Stimulated activated naive CD8-positive, alpha-beta T cell treated with anti-CD3 and anti-CD28 coated beads, Interleukin-15, amount 100 ng/mL, for 72 hours (primary cell): Measurements from ENCODE around the gene CTBP2.

Source experiments
- ATAC-seq: fragments of 150-1000 bp; cut with Tn5 transposase; 2 replicates; pipeline ENCODE4 v1.10.0; 2021; ENCODE audit warnings: mild to moderate bottlenecking, moderate library complexity
- DNase-seq, 2 donors: peaks; one replicate each; pipeline ENCODE4 v3.0.0; 2021 to 2022
- H3K27ac Mint-ChIP-seq, 2 donors: one replicate each; pipeline ENCODE4 v1.8.0; 2022; ENCODE audit warnings: mild to moderate bottlenecking in 2 of 2, mixed read lengths in 2 of 2, moderate library complexity in 2 of 2
- H3K27me3 Mint-ChIP-seq: one replicate; pipeline ENCODE4 v1.8.0; 2022; ENCODE audit warnings: mixed read lengths
- H3K4me1 Mint-ChIP-seq: one replicate; pipeline ENCODE4 v1.8.0; 2022; ENCODE audit warnings: mild to moderate bottlenecking, mixed read lengths
- H3K4me3 Mint-ChIP-seq, 2 donors: one replicate each; pipeline ENCODE4 v1.8.0; 2022; ENCODE audit warnings: mild to moderate bottlenecking in 2 of 2, mixed read lengths in 2 of 2, moderate library complexity in 1 of 2
- H3K9me3 Mint-ChIP-seq, 2 donors: one replicate each; pipeline ENCODE4 v1.8.0; 2022; ENCODE audit warnings: mixed read lengths in 2 of 2

The CTBP2 gene

DNA sequence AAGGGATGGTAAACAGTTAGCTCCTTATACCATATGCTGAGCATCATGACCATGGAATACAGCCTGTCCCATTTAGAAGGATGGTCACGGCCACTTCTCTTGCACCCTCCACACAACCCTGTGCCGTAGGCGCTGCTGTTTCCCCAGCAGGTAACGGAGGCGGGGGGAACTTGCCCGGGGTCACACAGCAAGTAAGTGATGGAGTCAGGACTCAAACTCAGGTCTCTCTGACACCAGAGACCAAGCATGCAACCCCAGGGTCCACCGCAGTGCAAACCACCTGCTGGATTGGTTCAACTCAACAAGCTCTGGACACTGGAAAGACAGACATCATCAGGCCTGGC, 146.9 kb downstream of the CTBP2 start:
- ATAC-seq (no peak), DNase-seq (no peak)
- Mint-ChIP-seq H3K4me3 (no peak overlapping the region), H3K27ac (no peak overlapping the region), H3K27me3 (peaks cover 29% of the 10 kb centered on the region), H3K9me3 (no peaks in the 10 kb centered on the region), H3K4me1 (peaks cover 11% of the 10 kb centered on the region)

DNA sequence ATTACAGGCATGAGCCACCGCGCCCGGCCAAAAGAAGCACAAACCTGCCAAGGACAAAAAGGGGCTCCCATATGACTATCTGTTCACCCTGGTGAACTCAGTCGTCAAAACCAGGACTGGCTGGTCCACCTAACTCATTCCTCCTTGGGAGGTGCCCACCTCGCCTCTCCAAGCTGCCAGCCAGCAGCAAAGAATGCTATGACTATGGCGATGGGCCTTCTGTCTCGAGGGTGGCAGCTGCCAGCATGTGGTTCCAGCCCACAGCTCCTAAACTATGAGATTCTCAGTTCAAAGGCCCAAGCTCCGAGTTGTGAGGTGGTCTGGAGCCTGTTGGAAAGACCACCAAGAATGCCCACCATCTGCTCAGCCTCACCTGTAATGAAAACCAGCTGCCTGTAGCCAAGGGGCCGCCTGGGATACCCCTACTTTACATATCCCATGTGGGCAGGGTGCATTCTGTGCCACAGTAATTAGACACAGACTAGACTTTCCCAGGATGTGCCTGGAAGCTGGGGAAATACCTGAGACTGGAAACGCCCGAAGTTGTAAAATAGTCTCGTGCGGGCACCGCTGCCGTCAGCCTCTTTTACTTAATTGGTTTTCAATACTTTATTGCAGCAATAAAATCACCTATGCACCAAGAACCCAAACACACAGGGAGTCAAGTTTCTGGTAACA, 147.4 kb downstream of the CTBP2 start:
- Mint-ChIP-seq H3K4me3 (no peak overlapping the region), H3K9me3 (no peaks in the 10 kb centered on the region), H3K27ac (no peak overlapping the region), H3K4me1 (peaks cover 11% of the 10 kb centered on the region), H3K27me3 (peaks cover 29% of the 10 kb centered on the region)
- ATAC-seq (no peak), DNase-seq (no peak)

DNA sequence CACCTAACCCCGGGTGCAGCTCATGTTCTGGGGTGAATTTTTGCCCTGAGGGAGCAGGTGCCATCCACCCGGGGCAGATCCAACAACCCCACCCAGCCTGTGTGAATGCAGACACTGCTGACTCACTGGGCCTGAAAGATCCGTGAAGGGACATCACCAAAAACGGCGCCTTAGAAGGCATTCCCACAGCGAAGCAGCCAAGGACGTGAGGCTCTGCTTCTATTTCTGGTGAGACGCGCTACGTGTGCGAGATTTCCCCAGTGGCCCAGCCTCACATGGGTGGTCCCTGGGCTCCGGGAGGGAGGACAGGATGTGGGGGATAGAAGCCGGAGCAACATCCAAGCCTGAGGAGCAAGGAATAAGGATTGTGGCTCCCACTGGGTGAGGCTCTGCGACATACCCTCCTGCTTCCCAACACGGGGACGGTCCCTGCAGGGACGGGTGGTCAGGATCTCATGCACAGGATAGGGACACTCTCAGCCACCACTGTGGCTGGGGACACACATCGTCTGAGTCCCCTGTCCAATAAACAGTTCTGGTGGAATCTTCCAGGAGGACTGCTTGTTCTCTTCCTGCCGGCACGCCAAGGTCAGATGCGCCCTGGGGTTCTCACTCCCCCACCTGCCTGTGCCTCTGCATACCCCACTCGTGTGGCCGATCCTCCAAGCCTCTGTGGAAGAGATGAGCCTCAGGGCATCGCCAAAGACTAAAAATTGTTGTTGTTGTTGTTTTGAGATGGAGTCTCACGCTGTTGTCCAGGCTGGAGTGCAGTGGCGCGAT, 148.2 kb downstream of the CTBP2 start:
- H3K27ac Mint-ChIP-seq: no peak overlapping the region
- peaks cover 29% of the 10 kb centered on the region for H3K27me3 Mint-ChIP-seq
- H3K4me3 Mint-ChIP-seq: no peak overlapping the region
- DNase-seq: no peak
- H3K4me1 Mint-ChIP-seq: peaks cover 11% of the 10 kb centered on the region
- no peak for ATAC-seq
- no peaks in the 10 kb centered on the region for H3K9me3 Mint-ChIP-seq

DNA sequence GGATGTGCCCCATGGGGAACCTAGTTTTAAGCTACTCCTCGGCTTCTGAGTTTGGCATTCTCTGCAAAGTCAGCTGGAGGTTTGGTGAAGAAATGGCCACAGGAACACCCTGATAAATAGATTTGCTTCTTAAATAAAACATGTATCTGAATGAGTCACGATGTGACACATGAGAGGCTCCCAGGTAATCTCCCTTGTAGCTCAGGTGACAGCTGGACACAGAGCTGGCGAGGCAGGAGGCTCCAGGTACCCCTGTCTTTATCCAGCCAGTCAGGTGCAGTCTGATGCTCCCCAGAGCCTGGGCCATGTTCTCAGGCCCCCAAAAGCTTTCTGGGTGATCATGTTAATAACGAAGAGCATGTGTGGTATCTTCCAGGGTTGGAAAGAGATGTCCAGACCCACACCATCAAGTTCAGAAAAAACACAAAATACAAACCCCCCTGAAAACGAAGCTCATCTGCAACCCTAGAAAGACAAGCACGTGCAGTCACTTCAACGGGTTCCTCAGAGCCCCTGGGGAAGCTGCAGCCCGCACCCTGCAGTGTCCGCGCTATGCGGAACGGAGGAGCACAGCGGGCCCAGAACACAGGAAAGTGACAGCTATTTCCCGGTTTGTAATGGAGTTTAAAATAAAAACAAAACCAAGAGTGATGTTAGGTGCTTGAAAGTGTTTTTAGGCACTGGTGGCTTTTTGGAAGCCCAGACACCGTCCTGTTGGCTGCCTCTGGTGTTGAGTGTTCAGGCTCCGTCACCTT, 149.0 kb downstream of the CTBP2 start:
- peaks cover 11% of the 10 kb centered on the region for H3K4me1 Mint-ChIP-seq
- H3K9me3 Mint-ChIP-seq: no peaks in the 10 kb centered on the region
- H3K27me3 Mint-ChIP-seq: peaks cover 29% of the 10 kb centered on the region
- no peak overlapping the region for H3K4me3 Mint-ChIP-seq
- no peak overlapping the region for H3K27ac Mint-ChIP-seq
- ATAC-seq (no peak), DNase-seq (no peak)

DNA sequence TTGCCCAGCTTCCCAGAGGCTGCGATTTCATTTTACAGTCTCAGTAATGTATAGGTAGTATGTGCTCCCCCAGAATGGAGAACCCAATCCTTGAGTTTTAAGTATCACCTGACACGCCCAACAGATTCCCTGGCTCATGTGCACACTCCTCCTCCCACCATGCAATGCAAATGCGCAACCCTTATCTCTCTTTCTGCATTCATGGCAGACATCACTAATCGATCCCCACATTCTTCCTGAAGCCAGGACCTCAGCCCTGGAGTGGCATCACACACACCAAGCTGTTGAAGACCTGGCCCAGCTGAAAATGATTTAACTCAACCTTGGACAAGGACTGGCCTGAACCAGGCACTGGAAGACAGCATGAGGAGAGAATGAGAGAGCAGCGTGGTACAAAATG, 150.0 kb downstream of the CTBP2 start:
- Mint-ChIP-seq H3K4me3 (no peak overlapping the region), H3K27ac (no peak overlapping the region), H3K9me3 (no peaks in the 10 kb centered on the region), H3K27me3 (peaks cover 25% of the 10 kb centered on the region), H3K4me1 (peaks cover 8% of the 10 kb centered on the region)
- DNase-seq (no peak), ATAC-seq (no peak)

DNA sequence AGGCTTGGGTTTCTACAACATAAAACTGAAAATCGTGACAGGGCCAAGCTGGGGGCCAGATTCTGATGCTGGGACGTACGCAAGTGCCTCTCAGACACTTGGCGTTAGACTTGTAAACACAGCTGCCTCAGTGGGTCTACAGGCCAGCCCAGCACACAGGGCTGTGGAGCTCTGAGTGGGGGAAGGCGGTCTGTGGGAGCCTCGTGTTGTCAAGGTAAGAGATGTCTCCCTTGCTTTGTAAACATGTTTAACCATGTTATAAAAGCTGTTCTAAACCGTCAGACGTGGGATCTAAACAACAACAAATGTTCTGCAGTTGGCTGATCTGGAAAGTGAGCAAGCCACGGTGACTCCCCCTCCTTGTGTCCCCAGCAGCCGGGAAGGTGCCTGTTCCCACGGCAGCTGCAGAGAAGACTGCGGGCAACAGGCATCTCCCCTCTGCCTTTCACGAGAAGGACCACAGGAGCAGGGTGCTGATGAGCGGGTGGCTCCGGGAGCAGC, 150.7 kb downstream of the CTBP2 start:
- peaks cover 1% of the 10 kb centered on the region for H3K4me1 Mint-ChIP-seq

DNA sequence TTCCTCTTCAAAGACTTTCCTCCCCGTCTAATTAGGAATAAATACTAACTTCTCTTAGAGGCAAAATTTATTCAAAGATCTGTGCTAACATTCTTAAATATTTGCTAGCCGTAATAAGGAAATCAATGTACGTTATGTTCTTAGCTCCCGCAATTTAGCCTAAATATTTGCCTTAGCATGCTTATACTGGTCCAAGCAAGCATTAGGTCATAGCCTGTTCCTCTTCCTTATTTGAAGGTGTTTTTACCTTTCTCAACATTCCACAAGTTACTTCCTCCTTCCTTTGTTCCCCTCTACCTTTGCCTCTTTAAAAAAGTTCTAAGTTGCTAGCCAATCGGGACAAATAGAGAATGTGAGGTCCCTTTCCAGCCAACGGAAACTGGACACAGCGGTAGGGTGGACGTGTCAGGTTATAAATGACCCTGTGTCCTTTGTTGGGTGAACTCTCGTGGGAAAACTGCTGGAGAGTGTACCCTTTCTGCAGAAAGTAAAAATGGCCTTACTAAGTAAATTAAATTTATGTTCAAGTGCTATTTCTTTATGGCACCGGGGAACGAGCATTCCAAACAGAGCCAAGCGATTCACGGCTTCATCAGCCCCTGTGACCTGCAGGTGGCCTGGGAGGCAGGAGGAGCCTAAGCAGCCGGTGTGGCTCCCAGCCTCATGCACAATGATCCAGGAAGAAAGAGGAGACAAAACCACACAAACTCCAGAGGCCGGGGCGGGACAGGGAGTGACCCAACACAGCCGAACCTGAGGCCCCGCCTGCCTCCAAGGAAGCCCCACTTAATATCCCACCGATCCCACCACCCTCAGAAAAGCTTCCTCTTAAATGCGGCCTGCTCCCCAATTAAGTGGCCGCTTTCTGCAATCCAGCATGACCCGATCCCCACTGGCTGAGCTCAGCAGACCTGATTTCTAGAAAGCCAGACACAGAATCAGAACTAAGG, 151.4 kb downstream of the CTBP2 start:
- Mint-ChIP-seq H3K27me3 (peaks cover 11% of the 10 kb centered on the region), H3K4me1 (no peaks in the 10 kb centered on the region), H3K9me3 (no peaks in the 10 kb centered on the region), H3K4me3 (no peak overlapping the region), H3K27ac (no peak overlapping the region)
- DNase-seq: no peak
- no peak for ATAC-seq

More for the DNA sequence above, 150.7 kb downstream of the CTBP2 start:
- Mint-ChIP-seq H3K27ac (no peak overlapping the region), H3K9me3 (no peaks in the 10 kb centered on the region), H3K27me3 (peaks cover 18% of the 10 kb centered on the region), H3K4me3 (no peak overlapping the region)
- DNase-seq (no peak), ATAC-seq (no peak)

DNA sequence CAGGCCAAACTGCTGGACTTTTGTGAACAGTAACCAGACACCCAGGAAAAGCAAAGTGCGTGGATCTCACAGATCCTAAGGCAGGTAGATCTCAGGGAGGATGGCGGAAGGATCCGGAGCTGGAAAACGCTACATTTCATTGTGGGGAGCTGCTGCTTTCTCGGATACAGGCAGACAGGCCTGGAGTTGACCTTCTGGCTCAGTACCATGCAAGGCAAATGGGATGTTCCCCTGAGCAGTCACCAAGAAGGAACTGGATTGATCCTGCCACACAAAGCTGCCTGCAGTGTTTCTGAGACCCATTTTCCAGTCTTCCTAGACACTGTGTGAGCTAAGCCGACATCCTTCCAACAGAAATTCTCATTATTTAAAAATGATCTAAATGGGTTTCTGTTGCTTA, 152.9 kb downstream of the CTBP2 start:
- no peak for ATAC-seq
- H3K4me1 Mint-ChIP-seq: no peaks in the 10 kb centered on the region
- no peak for DNase-seq
- peaks cover 13% of the 10 kb centered on the region for H3K27me3 Mint-ChIP-seq
- no peak overlapping the region for H3K27ac Mint-ChIP-seq
- H3K4me3 Mint-ChIP-seq: no peak overlapping the region
- no peaks in the 10 kb centered on the region for H3K9me3 Mint-ChIP-seq

DNA sequence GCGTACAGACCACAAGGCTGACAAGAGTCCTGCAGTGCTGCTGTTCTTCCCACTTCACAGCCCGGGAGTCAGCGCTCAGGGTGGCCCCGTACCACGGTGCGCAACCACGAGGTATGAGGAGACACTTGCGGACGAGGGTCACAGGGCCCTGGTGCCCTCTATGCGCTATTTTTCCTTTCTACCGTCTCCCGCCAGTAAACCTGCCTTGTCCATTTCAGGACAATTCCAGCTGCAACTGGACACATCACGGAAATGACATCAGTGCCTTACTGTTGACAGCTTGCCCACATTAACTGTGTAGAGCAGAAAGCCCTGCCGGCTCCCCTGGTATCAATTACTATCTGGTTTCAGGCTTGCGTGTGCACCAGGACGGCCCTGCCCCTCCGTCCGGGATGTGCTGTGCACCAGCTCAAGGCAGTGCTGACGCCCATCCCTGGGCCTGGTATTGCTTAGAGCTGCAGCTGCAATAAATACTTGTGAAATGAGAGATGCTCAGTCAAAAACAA, 153.4 kb downstream of the CTBP2 start:
- Mint-ChIP-seq H3K27ac (no peak overlapping the region), H3K27me3 (peaks cover 13% of the 10 kb centered on the region), H3K9me3 (no peaks in the 10 kb centered on the region), H3K4me3 (no peak overlapping the region), H3K4me1 (no peaks in the 10 kb centered on the region)
- ATAC-seq: no peak
- DNase-seq: no peak

DNA sequence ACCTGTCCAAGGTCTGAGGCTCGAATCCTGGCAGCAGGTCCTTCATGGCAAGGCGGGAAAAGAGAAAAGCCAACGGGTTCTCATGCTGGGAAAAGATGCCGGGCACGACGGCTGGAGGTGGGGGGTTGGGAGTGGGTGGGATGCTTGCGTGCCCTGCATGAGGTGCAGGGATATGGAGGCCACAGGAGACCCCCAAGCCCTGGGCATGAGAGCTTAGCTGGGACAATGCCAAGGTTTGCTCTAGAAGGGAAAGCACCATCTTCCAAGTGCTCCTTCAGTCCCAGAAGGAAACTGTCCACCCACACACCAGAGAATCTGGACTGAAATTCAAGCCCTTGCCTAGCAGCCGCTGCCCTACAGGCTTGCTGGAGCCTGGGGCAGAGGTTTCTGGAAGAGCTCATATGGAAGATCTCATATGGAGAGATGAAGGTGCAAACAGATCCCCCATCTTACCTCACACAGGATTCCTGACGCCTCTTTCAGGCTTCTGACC, 154.1 kb downstream of the CTBP2 start:
- H3K27ac Mint-ChIP-seq: no peak overlapping the region
- no peak for DNase-seq
- H3K4me3 Mint-ChIP-seq: no peak overlapping the region
- H3K27me3 Mint-ChIP-seq: peaks cover 13% of the 10 kb centered on the region
- no peaks in the 10 kb centered on the region for H3K9me3 Mint-ChIP-seq
- no peak for ATAC-seq
- no peaks in the 10 kb centered on the region for H3K4me1 Mint-ChIP-seq

DNA sequence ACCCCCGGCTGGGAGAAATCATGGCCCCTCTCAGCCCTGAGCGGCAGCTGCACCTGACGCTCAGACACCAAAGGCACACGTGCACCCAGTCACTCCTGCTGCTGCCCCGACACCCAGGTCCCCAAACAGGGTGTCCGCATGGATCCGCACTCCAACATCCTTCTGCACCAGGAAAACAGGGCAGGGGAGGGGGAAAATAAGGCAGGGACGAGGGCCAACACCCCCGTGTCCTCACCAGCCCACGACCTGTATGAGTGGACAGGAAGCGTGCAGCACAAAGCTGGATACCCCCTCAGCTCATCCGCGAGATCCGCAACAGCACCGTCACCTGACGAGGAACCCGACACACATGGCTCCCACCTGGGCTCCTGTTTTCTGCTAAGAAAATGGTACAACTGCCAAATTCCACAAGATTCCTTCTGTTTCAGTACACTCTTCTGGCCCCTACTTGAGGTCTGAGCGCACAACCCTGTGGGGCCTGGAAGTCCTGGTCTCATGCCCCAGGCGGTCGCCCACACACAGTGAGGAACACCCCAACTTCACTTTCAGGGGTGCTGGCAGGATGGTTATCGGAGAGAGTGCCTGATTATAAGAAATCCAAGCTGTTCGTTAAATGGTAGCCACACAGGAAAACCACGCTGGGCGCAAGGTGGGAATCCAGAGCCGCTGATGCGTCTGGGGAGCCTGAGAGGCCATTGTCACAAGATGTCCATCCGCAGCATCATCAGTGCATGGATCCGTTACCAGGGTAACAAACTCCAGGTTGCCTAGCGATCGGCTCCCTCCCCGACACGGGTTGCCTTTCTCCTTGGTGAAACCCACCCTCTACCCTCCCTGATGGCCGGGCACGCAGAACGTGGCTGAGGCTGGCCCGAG, 154.8 kb downstream of the CTBP2 start:
- no peak overlapping the region for H3K4me3 Mint-ChIP-seq
- H3K4me1 Mint-ChIP-seq: peaks cover under 1% of the 10 kb centered on the region
- H3K27me3 Mint-ChIP-seq: peaks cover 13% of the 10 kb centered on the region
- no peak overlapping the region for H3K27ac Mint-ChIP-seq
- H3K9me3 Mint-ChIP-seq: no peaks in the 10 kb centered on the region
- DNase-seq: no peak
- no peak for ATAC-seq

DNA sequence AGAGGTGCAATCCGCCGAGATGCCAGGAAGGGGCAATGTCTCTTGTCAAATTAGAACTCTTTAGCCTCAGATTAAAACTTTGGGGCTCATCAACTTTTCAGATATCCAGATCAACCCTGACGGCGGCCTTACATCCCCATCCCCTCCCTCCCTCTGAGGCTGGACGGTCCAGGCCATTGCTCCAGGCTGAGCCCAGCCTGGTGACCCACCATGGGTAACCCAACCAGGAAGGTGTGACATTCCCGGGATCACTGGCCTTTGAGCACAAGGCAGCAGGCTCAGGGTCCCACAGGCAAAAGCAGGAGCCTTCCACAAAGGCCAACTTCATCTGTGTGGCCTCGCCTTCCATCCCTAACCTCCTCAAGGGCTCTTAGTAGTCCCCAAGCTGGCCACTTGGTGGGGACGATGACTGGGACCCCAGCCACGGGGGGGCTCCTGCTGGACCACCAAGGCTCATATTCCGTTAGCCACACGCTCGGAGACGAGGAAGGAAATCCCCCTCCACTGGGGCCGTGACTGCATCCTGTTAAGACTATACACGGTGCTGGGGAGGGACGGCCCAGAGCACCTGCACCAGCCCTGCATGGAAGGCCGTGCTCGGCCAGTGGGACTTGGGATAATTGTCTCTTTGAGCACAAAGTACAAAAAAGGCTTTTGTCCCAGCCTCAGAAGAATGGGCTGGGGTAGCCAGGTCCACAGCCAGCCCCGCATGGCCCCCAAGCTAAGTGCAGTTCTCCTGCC, 155.6 kb downstream of the CTBP2 start:
- ATAC-seq (no peak), DNase-seq (peak in 1 of 2 donors; percentile 0)
- Mint-ChIP-seq H3K4me3 (no peak overlapping the region), H3K9me3 (no peaks in the 10 kb centered on the region), H3K27ac (no peak overlapping the region), H3K4me1 (peaks cover 9% of the 10 kb centered on the region), H3K27me3 (peaks cover 13% of the 10 kb centered on the region)

DNA sequence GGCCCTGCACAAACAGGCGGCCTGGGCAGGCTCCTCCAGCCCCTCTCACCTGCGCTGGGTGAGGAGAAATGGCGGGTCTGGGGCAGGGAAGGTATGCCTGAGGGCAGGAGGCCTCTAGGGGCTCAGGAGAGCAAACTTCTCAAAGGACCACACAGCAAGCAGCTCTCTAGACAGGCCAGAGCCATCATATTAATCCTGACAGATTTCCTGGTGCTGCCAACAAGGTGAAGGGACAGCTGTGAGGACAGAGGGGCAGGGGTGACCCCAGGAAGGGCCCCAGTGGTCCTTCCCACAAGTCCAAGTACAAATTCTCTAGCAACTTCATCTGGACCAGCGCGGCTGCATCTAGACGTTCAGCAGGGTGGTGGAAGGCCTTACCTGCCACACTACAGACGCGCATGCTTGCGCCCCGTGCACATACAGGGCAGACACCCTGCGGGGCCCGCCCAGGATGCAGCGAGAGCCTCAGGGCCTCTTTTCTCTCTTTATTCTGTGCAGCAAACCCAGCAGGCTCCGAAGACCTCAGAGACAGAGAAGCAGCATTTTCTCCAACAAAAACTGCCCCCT, 156.4 kb downstream of the CTBP2 start:
- H3K27ac Mint-ChIP-seq: no peak overlapping the region
- H3K4me3 Mint-ChIP-seq: no peak overlapping the region
- peaks cover 9% of the 10 kb centered on the region for H3K4me1 Mint-ChIP-seq
- ATAC-seq: no peak
- peak in 1 of 2 donors; percentile 4 for DNase-seq
- no peaks in the 10 kb centered on the region for H3K9me3 Mint-ChIP-seq
- H3K27me3 Mint-ChIP-seq: peaks cover 9% of the 10 kb centered on the region
